ENCODE results near the gene CPNE4.
A peak's percentile ranks its signal among the peaks of the same experiment; 100 is the strongest.

CPNE4 gene

DNA sequence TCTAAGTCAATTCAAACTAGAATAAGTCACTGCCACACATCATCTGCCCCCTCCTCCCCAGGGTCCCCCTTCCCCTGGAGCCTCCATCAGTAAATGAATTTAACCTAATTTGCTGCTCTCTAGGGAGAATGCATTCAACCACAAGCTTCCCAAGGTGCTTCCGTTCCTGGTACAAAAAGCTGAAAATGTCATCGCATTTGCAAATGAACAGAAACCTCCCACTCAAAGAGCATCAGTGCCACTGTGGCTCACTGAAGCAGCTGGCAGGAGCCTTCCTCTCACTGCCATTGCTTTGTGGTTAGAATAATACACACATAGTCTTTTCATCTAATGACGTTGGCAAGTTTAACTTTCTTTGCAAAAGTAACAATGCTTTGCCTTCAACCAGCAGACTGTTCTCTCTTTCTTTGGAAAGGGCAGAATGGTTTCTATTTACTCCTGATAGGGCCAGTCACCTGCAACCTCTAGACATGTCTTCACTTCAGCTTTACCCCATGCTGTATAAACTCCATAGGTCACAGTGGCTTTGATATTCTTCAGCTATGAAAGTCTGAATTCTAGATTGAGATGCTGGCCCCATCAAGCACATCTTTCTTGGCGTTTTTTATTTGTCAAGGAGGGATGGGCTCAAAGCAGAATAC lies 238.1 kb downstream of the CPNE4 start:
- no peak for DNase-seq (ENCODE audit: low read depth)

DNA sequence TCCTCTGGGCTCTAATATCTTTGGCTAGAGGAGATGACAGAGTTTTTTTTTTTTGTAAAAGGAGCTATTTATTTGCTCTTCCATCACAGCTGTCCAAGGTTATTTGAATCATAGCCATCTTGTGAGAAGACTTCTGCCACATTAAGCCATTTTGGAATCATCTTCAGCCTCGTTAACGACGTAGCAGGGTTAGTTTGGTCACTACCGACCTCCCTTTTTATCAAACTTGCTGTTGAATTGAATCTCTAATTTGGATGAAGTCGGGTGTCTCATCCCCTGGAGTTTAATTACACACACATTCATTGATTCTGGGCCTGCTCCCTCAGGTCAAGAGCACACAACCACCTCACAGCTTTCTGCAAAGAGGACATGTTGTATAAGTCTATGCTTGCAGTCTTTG lies 238.7 kb downstream of the CPNE4 start:
- no peak for DNase-seq (ENCODE audit: low read depth)

DNA sequence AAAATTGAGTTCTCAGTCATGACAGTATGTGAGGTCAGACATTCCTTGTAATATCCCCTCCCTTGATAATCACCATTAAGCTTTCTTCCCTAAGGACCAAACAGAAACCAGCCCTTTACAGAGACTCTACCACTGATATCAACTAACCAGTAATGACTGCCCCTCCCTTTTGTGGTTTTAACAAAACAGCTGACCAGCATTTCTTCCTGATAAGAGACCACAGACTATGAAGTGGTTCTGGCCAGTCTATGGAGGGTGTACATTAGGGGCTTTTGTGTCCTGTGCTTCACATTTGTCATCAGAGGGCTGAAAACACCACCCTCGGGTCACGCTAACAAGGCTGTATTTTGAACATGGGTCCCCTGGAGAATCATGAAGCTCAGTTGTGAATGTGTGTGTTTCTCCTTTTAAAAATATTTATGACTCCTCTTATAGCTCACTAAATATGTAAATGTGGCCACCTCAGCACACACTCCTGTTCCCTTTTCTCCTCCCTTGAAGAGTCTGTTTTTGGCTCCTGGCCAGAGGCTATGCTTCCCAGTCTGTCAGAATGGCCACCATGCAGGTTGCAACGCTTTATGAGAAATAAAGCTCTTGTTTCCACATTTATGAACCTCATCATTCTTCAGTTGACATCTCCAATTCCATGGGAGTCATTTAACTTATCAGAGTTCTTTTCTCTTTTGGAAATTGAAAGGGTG lies 239.3 kb downstream of the CPNE4 start:
- DNase-seq (ENCODE audit: low read depth): no peak

DNA sequence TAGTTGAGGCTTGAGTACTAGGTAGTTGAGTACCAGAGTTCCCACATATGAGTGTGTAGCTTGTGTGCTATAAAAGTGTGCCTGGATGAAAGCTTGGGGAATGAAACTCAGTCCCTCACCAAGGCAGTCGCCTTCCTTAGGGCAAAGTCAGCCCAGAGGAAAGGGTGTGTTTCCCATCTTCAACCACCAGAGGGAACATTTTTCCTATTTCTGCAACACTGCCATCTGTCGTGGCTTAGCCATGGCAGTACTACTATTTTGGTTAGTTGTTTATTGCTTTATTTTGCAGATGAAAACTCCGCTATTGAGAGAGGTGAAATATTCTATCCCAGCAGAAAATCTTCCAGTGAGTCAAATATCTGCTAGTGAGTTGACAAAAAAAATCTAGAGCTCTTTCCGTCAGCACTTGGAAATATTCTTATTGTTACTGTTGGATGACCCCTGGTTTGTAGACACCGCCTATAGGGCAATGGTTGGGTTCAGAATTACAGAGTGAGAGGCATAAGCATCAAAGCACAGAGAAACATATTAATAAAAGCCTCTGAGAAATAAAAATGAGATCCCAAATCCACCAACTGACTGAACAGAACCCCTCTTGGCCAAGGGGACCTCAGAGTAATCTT lies 239.9 kb downstream of the CPNE4 start:
- DNase-seq (ENCODE audit: low read depth): peak; percentile 36

DNA sequence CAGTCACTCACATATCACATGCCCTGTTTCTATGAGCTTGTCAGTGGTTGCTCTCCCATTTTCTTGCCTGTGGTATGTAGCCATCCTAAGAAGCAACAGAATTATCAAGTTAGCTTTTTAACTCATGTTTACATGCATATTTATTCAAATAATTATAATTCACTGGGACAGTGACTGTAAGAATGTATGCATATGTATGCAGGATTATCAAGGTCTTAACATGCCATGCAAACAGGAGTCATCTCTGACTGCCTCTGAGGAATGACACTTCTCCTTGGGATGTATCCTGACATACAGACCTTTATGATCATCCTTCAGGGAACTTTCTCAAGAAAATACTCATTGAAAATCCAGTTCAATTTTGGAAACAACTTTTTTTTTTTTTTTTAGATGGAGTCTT lies 240.9 kb downstream of the CPNE4 start:
- no peak for DNase-seq (ENCODE audit: low read depth)

DNA sequence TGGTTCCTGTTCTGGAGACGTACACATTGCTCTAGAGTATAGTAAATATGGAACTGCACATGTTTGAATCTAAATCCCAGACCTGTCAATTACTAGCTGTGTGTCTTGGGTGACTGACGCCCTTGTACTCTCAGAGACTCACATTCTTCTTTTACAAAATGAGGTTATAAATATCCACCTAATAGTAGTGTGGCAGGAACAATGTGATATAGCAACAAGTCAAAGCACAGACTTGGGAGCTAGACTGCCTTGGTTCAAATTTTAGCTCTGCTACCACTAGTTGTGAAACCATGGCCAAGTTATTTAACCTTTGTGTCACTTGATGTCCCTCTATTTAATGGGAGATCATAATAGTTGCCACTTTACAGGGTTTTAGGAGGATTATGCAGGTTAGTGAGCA lies 245.6 kb downstream of the CPNE4 start:
- no peak for DNase-seq (ENCODE audit: low read depth)

DNA sequence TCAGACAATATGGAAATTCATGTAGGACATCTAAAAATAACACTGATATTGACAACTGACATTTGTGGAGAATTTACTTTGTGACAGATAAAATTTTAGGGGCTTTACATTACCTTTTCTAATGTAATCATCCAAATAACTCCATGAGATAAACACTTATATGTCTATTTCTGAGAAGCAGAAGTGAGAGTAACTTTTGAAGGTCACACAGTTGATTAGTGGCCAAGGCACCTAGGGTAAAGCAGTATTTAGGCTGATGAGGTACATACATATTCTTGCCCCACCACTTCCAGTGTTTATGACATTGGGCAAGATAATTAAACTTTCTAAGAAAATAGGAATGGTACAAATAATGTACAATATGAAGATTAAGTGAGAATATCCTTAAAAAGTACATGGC lies 248.4 kb downstream of the CPNE4 start:
- no peak for DNase-seq (ENCODE audit: low read depth)

DNA sequence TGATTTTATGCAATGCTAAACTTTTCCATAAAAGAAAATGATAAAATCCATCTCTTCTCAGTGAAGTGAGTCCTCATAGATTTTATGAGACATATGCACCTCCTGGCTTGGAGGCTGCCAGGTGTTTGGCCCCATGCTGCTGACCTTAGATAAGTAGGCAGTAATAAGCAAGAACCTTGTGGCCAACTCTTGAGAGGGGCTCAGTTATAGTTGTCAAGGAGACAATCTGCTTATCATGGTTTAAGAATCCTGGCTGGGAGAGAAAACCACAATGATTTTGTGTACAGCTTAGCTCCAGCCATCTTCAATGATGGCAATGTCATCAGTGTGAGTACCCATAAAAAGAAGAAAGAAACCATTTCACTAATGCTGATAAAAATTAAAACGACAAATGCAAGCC lies 252.1 kb downstream of the CPNE4 start:
- no peak for DNase-seq (ENCODE audit: low read depth)

DNA sequence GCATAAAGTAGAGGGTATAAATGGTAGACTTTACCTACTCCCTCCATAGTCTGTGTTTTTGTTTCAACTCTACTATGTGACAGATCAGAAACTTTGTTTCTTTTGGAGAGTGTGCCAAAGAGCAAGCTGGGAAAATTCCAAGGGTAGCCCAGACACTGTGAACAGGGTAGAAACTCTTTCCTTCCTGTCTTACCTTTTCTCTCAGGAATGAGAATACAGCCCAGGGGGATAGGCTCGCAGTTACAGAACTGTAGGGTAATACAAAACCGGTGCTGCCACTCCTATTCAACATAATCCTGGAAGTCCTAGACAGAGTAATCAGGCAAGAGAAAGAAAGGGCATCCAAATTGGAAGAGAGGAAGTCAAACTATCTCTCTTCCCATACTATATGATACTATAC lies 256.3 kb downstream of the CPNE4 start:
- no peak for DNase-seq (ENCODE audit: low read depth)

DNA sequence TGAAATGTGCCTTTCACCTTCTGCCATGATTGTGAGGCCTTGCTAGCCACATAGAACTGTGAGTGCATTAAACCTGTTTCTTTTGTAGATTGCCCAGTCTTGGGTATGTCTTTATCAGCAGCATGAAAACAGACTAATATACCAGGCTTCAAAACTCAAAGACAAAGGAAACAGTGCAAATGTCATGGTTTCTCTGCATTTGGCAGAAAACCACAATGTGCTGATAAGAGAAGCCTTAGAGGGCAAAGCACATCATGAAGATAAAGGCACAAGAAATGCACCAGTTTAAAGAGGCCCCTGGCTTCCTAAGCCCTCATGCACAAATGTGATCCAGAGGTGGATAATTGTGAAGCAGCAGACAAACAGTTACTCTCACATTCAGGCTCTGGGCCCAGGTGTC lies 259.2 kb downstream of the CPNE4 start:
- DNase-seq (ENCODE audit: low read depth): no peak

DNA sequence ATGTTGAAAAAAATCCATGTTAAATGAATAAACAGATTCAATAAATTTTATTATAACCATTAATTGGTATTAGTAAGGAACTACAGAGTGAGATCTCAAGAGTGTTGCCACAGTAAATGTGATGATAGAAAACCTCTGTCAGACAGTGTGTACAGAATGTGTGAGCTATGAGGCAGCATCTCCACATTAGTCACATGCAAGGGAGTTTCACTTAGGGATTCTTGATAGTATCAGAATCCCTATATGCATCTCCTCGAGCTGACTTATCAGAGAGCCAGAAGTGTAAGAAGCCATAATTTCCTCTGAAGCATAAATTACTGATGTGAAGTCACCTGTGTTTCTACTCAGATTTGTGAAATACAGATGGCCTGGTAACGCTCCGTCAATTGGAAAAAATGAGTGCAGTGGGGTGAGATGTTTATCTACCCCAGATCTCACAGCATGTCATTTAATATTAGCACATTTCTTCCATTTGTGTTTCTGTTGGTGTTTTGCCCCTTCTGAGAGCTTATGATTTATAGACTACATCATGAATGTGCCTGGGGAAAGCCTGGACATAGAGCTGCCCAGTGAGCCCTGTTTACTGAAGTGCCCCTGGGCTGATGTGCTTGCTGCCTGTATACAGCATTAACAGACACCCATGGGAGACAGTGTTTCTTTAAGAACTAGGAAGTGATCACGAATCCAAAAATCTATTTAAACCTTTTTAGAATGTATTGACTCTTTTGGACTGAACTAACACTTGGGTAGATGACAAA lies 262.4 kb downstream of the CPNE4 start:
- DNase-seq (ENCODE audit: low read depth): no peak

DNA sequence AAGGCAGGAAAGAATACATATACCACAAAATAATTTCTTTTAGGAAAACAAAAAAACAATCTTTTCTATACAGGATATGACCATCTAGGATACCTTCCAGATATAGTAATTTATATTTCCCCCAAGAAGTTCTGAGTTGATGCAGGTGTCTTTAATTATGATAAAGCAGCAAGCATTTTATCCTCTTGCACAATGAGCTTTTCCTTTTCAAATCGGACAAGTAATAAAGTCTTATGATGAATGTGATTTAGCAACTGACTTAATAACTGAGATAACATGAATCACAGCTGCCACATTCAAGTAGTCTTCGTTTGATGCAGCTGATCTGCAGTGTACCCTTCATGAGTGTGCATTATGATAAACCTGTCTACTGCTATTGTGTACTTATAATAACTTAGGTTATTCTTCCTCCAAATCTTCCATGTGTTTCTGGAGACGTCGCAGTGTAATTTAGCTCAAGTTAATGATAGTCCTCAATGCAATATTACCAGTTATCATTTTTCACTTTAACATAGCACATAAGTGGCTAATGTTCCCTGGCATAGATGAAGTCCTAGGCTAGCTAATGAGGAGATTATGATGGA lies 271.7 kb downstream of the CPNE4 start:
- no peak for DNase-seq (ENCODE audit: low read depth)

DNA sequence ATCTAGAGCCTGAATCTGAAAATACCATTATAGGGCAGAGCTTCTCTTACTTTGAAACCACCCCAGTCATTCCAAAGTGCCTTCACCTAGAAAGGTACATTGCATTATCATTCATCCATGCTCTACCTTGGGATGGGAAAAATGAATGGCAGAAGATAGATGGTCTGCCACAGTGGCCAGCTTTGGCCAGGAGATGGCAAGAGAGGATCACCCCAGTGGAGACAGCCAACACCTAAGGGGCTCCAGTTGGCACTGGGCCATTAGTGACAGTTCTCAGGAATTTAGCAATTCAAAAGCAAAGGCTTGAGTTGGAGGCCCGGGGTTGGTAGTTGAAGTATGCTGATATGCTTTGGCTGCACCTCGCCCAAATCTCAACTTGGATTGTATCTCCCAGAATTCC lies 278.4 kb downstream of the CPNE4 start:
- DNase-seq (ENCODE audit: low read depth): no peak

DNA sequence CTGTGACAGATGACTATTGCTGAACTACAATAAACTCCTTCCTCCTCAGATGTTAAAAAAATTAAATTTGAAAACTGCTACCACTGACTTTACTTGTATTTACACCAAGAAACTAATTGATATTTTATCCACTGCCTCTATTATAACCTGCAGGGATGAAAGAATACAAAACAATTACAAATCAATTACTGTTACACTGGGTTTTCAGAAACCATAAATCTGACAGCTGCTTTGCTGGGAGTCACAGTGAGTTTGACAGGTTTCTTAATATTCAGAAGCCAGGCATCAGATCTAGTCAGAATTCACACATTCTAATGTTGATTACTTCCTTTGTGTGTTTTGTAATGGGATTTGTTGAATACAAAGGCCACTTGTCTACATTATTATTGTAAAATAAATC lies 279.4 kb downstream of the CPNE4 start:
- DNase-seq (ENCODE audit: low read depth): no peak

DNA sequence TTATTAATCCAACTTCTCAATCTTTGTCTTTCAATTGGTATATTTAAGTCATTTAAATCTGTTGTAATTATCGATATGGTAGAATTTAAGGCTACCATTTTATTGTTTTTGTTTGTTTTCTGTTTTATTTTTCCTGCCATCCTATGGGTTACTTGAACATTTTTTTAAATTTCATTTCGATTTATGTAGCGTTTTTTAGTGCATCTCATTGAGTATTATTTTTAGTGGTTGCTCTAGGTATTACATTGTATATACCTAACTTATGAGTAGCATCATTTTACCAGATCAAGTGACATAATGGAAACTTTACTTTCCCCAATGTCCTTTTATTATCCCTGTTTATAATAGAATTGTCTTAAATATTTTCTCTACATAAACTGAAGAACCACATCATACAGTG lies 284.6 kb downstream of the CPNE4 start:
- no peak for DNase-seq (ENCODE audit: low read depth)

DNA sequence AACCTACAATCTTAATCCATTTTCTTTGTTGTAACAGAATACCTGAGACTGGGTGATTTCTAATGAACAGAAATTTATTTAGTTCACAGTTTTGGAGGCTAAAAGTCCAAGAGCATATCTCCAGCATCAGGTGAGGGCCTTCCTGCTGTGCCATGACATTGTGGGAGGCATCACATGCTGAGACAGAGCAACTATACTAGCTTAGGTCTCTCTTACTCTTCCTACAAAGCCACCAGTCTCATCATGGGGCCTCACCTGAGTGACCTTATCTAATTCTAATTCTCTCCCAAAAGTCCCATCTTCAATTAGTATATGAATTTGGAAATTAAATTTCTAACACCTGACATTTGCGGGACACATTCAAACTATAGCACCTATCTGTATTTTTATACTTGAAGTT lies 285.0 kb downstream of the CPNE4 start:
- no peak for DNase-seq (ENCODE audit: low read depth)

DNA sequence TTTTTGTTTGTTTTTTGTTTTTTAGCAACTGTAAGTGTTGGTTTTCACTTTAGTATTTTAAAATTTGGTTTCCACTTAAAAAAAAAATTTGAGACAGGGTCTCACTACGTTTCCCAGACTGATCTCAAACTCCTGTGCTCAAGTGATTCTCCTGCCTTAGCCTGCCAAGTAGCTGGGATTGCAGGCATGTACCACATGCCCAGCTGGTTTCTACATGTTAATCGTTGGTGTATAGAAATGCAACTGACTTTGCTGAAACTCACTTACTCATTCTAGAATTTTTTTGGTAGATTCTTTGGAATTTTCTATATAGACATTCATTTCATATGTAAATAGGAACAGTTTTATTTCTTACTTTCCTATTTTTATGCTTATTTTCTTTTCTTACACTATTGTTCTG lies 287.3 kb downstream of the CPNE4 start:
- no peak for DNase-seq (ENCODE audit: low read depth)

DNA sequence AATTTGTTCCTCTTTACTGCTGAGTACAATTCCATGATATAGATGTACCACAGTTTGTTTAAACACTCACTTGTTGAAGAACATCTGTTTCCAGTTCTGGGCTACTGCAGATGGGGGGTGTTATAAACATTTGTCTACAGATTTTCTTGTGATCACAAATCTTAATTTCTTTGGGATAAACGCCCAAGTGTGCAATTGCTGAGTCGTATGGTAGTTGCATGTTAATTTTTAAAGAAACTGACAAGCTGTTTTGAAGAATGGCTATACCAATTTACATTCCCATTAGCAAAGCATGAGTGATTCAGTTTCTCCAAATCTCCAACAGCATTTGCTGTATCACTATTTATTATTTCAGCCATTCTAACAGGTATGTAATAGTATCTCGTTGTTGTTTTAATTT lies 290.0 kb downstream of the CPNE4 start:
- no peak for DNase-seq (ENCODE audit: low read depth)

DNA sequence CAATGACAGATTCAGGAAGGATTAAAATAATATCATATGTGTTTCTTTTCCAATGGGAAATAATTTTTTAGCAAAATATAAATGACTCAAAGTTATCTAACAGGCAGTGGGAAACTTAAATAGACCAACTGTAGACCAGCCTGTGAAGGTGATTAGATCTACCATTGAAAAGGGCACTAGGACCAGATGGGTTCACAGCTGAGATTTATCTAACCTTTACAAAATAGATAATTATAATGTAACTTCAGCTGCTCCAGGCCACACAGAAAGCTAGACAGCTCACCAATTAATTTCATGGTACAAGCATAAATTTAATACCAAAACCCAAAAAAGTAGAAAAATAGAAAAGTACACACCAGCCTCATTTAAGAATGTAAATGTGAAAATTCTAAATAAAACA lies 291.7 kb downstream of the CPNE4 start:
- no peak for DNase-seq (ENCODE audit: low read depth)

DNA sequence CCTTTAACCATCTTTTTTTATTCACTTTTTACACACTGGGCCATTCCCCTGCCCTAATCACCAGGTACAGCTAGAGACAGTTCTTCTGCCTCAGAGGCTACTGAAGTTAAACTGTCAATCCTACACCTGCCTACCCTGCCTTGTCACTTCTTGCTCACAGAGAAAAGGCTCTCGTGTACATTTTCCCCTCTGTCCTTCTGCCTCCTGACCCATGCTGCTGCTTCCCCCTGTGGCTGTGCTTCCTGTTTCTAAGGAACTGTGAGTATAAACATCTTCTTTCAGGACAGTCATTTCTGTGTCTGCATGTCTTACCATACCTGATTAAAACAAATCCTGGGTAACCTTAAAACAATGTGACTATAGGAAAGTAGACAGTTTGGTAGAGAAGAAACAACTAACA lies 295.6 kb downstream of the CPNE4 start:
- DNase-seq (ENCODE audit: low read depth): no peak

DNA sequence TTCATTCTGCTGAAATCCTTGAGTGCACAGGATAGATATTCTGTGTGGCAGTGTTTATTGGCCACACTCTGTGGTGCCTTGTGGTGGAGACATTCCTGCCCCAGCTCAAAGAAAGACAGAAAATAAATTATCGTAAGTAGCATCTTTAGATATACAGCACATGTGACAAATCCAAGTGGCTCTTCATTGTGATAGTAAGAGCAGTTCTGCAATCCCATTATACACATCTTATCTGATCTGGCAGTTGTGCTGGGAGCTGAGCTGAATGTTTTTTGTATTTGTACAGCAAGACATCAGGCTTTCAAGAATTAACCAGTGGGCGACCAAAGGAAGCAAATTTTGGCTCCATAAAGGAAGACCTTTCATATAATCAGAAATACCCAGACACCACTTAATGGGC lies 296.7 kb downstream of the CPNE4 start:
- no peak for DNase-seq (ENCODE audit: low read depth)

DNA sequence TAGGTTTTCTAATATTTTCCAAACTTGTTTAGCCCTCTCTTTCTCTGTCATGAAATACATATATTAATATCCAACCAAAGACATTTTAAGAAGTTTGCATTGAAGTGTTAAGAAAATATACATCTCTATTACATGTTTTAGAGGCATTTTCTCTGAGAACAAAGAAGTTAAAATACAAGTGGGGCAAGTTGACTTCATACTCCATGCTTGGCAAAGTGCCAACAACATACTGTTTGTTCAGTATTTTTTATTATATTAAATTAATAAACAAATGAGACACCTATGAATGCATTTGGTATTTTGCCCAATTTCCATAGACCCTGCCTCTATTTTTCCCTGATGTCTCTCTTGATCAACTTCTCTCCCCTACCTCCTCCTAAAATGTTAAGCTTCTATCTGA lies 299.3 kb downstream of the CPNE4 start:
- DNase-seq (ENCODE audit: low read depth): no peak

DNA sequence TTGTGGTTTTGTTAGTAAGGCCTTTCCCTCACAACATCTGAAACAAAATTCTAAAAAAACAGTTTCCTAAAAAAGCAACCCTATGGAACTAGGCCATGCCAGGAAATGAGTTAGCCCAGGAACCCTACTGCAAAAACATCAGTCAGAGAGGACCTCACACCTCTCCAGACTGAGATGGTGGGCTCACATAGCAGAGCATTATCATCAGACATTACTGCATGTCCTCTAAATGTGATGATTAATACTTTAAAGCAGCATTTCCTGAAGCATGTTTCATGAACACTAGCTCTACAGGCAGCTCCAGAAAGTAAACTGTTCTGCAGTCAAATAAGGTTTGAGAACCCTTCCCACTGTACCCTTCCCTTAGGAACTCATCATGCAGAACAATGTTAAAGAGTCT lies 299.7 kb downstream of the CPNE4 start:
- no peak for DNase-seq (ENCODE audit: low read depth)
